GM23338 (cell line): Measurements from ENCODE around the gene PAQR6. TPM values are rescaled to one million over a fixed set of nuclear protein-coding genes. Genes with fewer than 3 reads are reported as not detected.

Experiments
- ATAC-seq: fragments of 200-7000 bp; cut with Tn5 transposase; 3 replicates; pipeline ENCODE4 v1.9.1; 2020
- DNase-seq: peaks from one replicate; pipeline ENCODE4 v3.0.0-alpha.2; 2015; ENCODE audit warnings: low spot score
- H2AFZ ChIP-seq: fragments of 200-600 bp; sonication (generic); 2 replicates; pipeline ENCODE4 v1.8.0; 2016; ENCODE audit warnings: antibody characterized with exemption, mild to moderate bottlenecking, moderate library complexity
- H3F3A ChIP-seq: fragments of 200-600 bp; sonication (generic); replicated peaks from 2 replicates; pipeline ENCODE4 v1.8.0; 2017; ENCODE audit warnings: antibody characterized with exemption, mixed run types, low read depth
- H3K27ac ChIP-seq: fragments of 200-600 bp; sonication (generic); 2 replicates; pipeline ENCODE4 v1.6.1; 2016; ENCODE audit warnings: low read depth
- H3K27me3 ChIP-seq: fragments of 200-600 bp; sonication (generic); 2 replicates; pipeline ENCODE4 v1.8.0; 2016; ENCODE audit warnings: mild to moderate bottlenecking, mixed run types, moderate library complexity; ENCODE audit not compliant: insufficient read depth
- H3K36me3 ChIP-seq: fragments of 200-600 bp; sonication (generic); 2 replicates; pipeline ENCODE4 v1.8.0; 2016; ENCODE audit warnings: mild to moderate bottlenecking; ENCODE audit not compliant: insufficient read depth
- H3K4me1 ChIP-seq: fragments of 200-600 bp; sonication (generic); 2 replicates; pipeline ENCODE4 v1.8.0; 2016; ENCODE audit warnings: mild to moderate bottlenecking, moderate library complexity; ENCODE audit not compliant: insufficient read depth
- H3K4me2 ChIP-seq: fragments of 200-600 bp; sonication (generic); 2 replicates; pipeline ENCODE4 v1.7.1; 2017; ENCODE audit warnings: mixed run types
- H3K4me3 ChIP-seq: fragments of 200-600 bp; sonication (generic); 2 replicates; pipeline ENCODE4 v1.6.1; 2016; ENCODE audit warnings: mixed run types
- H3K79me2 ChIP-seq: fragments of 200-600 bp; sonication (generic); replicated peaks from 2 replicates; pipeline ENCODE4 v1.8.0; 2017; ENCODE audit warnings: mild to moderate bottlenecking; ENCODE audit not compliant: insufficient read depth
- H3K9me2 ChIP-seq: fragments of 200-600 bp; sonication (generic); 2 replicates; pipeline ENCODE4 v1.8.0; 2017; ENCODE audit not compliant: insufficient read depth
- H4K20me1 ChIP-seq: fragments of 200-600 bp; sonication (generic); replicated peaks from 2 replicates; pipeline ENCODE4 v1.8.0; 2017; ENCODE audit warnings: mild to moderate bottlenecking; ENCODE audit not compliant: insufficient read depth
- H3K27ac Mint-ChIP-seq: 2 replicates; pipeline ENCODE4 v1.8.0; 2020; ENCODE audit warnings: inconsistent platforms, mild to moderate bottlenecking, moderate library complexity, mixed read lengths
- H3K27me3 Mint-ChIP-seq: 3 replicates; pipeline ENCODE4 v1.8.0; 2022; ENCODE audit warnings: low read depth, mild to moderate bottlenecking, moderate library complexity, mixed read lengths, inconsistent platforms; ENCODE audit not compliant: insufficient read depth, poor library complexity
- H3K36me3 Mint-ChIP-seq: 3 replicates; pipeline ENCODE4 v1.8.0; 2021; ENCODE audit warnings: low read depth, mild to moderate bottlenecking, inconsistent platforms, moderate library complexity, mixed read lengths
- H3K4me1 Mint-ChIP-seq: 3 replicates; pipeline ENCODE4 v1.8.0; 2020; ENCODE audit warnings: mild to moderate bottlenecking, inconsistent platforms, mixed read lengths
- H3K4me3 Mint-ChIP-seq: 3 replicates; pipeline ENCODE4 v1.8.0; 2021; ENCODE audit warnings: moderate library complexity, mild to moderate bottlenecking, inconsistent platforms, mixed read lengths
- H3K9me3 Mint-ChIP-seq: 3 replicates; pipeline ENCODE4 v1.8.0; 2020; ENCODE audit warnings: moderate library complexity, mild to moderate bottlenecking, inconsistent platforms, mixed read lengths
- CREB1 ChIP-seq: fragments of 250-450 bp; sonication (Bioruptor Pico); IDR thresholded peaks from 2 replicates; pipeline ENCODE4 v1.5.0; 2020; ENCODE audit warnings: low read depth, mild to moderate bottlenecking, moderate library complexity
- ETS1 ChIP-seq: IDR thresholded peaks from 2 replicates; pipeline ENCODE4 v1.6.1; 2016; ENCODE audit warnings: antibody characterized with exemption
- EZH2phosphoT487 ChIP-seq: fragments of 200-600 bp; sonication (generic); IDR thresholded peaks from one replicate; pipeline ENCODE4 v1.8.1; 2018; ENCODE audit warnings: antibody characterized with exemption; ENCODE audit not compliant: unreplicated experiment
- NANOG ChIP-seq: IDR thresholded peaks from 2 replicates; pipeline ENCODE4 v1.6.1; 2016; ENCODE audit warnings: antibody characterized with exemption, borderline replicate concordance
- POLR2AphosphoS5 ChIP-seq: IDR thresholded peaks from 2 replicates; pipeline ENCODE4 v1.6.1; 2016; ENCODE audit warnings: antibody characterized with exemption, low read depth
- ZNF114 ChIP-seq: fragments of 250-450 bp; sonication (Bioruptor Pico); IDR thresholded peaks from 2 replicates; pipeline ENCODE4 v1.5.0; 2020; ENCODE audit warnings: mild to moderate bottlenecking, moderate library complexity
- ZNF462 ChIP-seq: fragments of 250-450 bp; sonication (Bioruptor Pico); IDR thresholded peaks from 2 replicates; pipeline ENCODE4 v1.5.0; 2020; ENCODE audit warnings: mild to moderate bottlenecking, moderate library complexity
- polyA plus RNA-seq: library from polyadenylated mRNA; unstranded; fragments of >200 nt; fragmentation: Nextera tagmentation; extraction: Ambion mirVana; gene quantifications from 2 replicates; pipeline ENCODE4 v1.2.1, GENCODE V29; 2016
- total RNA-seq: library from RNA; depleted of rRNA; stranded (reverse); fragments of >200 nt; shearing (Covaris generic); gene quantifications from 2 replicates; pipeline ENCODE4 v1.2.3, GENCODE V29; 2014

Gene PAQR6
- total and polyA plus RNA-seq, 2 experiments from 2014 or later: 2.4 to 4.2 TPM

GRCh38 chr1:156282479-156283222, 34.8 kb upstream of the PAQR6 start, which contains the start of gene SMG5:
Gene SMG5 (minus strand): TSS chr1:156282825. CDS start chr1:156282680, 145 bp downstream.
- Histone ChIP-seq H3K79me2 (peaks cover 44% of the 10 kb centered on the region), H4K20me1 (peaks cover 36% of the 10 kb centered on the region)

GRCh38 chr1:156281693-156282478, 34.0 kb upstream of the PAQR6 start:
- H3K27ac Mint-ChIP-seq: peak overlapping the region; percentile 97
- Histone ChIP-seq H3K36me3 (peaks cover 26% of the 10 kb centered on the region), H3K4me3 (peak overlapping the region; percentile 83), H3K79me2 (peaks cover 45% of the 10 kb centered on the region), H3K27ac (peak overlapping the region; percentile 92), H3F3A (peaks cover 25% of the 10 kb centered on the region; the same call in 1 of the 2 replicates), H3K27me3 (no peaks in the 10 kb centered on the region), H3K4me2 (peak overlapping the region; percentile 96), H3K9me2 (no peaks in the 10 kb centered on the region), H4K20me1 (peaks cover 41% of the 10 kb centered on the region), H3K4me1 (peaks cover 16% of the 10 kb centered on the region), H2AFZ (no peak overlapping the region)
- peak overlapping the region; percentile 98 for H3K4me3 Mint-ChIP-seq
- H3K4me1 Mint-ChIP-seq: peaks cover 19% of the 10 kb centered on the region
- peak; percentile 43 for ATAC-seq
- peak; percentile 18 for DNase-seq
- peaks cover 16% of the 10 kb centered on the region for H3K27me3 Mint-ChIP-seq
- H3K36me3 Mint-ChIP-seq: peaks cover 20% of the 10 kb centered on the region
- TF ChIP-seq EZH2phosphoT487: no peak
- no peaks in the 10 kb centered on the region for H3K9me3 Mint-ChIP-seq

More at GRCh38 chr1:156282479-156283222, 34.8 kb upstream of the PAQR6 start, which contains the start of gene SMG5:
- peaks cover 13% of the 10 kb centered on the region for H3K36me3 Mint-ChIP-seq
- peaks cover 19% of the 10 kb centered on the region for H3K4me1 Mint-ChIP-seq
- Histone ChIP-seq H3K4me2 (peak within 1 kb of the TSS; percentile 96), H3K27me3 (no peaks in the 10 kb centered on the region), H2AFZ (peak within 1 kb of the TSS; percentile 95), H3K4me1 (peaks cover 16% of the 10 kb centered on the region), H3K27ac (peak within 1 kb of the TSS; percentile 92), H3K9me2 (no peaks in the 10 kb centered on the region), H3K4me3 (peak within 1 kb of the TSS; percentile 83), H3K36me3 (peaks cover 18% of the 10 kb centered on the region), H3F3A (peaks cover 20% of the 10 kb centered on the region; the same call in 1 of the 2 replicates)
- TF ChIP-seq CREB1 (CRISPR knock-in tag): peak; percentile 79
- peak; percentile 95 for TF ChIP-seq POLR2AphosphoS5
- no peak for TF ChIP-seq ZNF114 (CRISPR knock-in tag)
- TF ChIP-seq ETS1: peak; percentile 96
- peak; percentile 21; the same call in 1 of the 2 replicates for TF ChIP-seq NANOG
- H3K4me3 Mint-ChIP-seq: peak within 1 kb of the TSS; percentile 98
- peak within 1 kb of the TSS; percentile 97 for H3K27ac Mint-ChIP-seq
- DNase-seq (peak; percentile 100), ATAC-seq (peak; percentile 89)
- H3K27me3 Mint-ChIP-seq: peaks cover 16% of the 10 kb centered on the region
- no peaks in the 10 kb centered on the region for H3K9me3 Mint-ChIP-seq

GRCh38 chr1:156281281-156281680, 33.4 kb upstream of the PAQR6 start:
- Histone ChIP-seq H2AFZ (no peak overlapping the region), H3K9me2 (no peaks in the 10 kb centered on the region), H3K4me1 (peaks cover 16% of the 10 kb centered on the region), H3F3A (peaks cover 26% of the 10 kb centered on the region; the same call in 1 of the 2 replicates), H3K79me2 (peaks cover 45% of the 10 kb centered on the region), H3K27me3 (no peaks in the 10 kb centered on the region), H3K36me3 (peaks cover 32% of the 10 kb centered on the region), H4K20me1 (peaks cover 41% of the 10 kb centered on the region), H3K4me3 (peak overlapping the region; percentile 83), H3K4me2 (peak overlapping the region; percentile 96), H3K27ac (peak overlapping the region; percentile 92; the same call in 1 of the 2 replicates)
- Mint-ChIP-seq H3K27me3 (peaks cover 15% of the 10 kb centered on the region), H3K27ac (peak overlapping the region; percentile 97), H3K4me1 (peaks cover 19% of the 10 kb centered on the region), H3K9me3 (no peaks in the 10 kb centered on the region), H3K4me3 (peak overlapping the region; percentile 98), H3K36me3 (peaks cover 26% of the 10 kb centered on the region)
- ATAC-seq (no peak), DNase-seq (no peak)
- no peak for TF ChIP-seq ZNF462 (CRISPR knock-in tag)
